ENCODE data around the gene GALR3.

GALR3 gene

DNA sequence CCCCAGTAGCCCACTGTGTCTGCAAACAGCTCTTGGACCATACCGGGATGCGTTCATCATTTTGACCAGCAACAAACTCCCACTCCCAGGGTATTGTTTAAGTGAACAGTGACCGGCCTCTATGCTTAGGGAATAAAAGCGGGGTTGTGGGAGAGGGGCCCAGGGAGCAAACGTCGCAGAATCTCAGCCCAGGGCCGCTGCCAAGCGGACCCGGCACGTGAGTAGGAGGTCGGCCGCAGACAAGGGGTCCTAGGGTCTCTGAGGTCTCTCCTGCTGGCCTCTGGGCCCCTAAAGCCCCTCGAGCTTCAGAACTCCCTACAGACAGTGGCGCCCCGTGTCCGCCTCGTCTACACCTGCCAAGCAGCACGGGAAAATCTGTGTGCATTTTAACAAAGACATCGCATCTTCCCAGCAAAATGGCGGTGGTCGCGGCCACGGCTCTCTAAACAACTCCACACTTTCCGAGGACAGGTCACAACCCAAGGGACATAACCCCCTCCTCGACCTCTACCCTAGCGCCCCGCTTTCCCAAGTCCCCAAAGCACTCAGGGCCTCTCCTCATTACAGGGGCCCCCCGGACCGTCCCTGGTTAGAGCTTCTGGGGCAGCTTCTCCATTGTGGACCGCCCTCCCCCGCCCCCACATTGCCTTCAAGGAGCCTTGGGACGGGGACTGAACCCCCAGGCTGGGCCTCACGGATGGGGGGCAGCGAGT, 19.4 kb upstream of the GALR3 start:
- no peak for DNase-seq

DNA sequence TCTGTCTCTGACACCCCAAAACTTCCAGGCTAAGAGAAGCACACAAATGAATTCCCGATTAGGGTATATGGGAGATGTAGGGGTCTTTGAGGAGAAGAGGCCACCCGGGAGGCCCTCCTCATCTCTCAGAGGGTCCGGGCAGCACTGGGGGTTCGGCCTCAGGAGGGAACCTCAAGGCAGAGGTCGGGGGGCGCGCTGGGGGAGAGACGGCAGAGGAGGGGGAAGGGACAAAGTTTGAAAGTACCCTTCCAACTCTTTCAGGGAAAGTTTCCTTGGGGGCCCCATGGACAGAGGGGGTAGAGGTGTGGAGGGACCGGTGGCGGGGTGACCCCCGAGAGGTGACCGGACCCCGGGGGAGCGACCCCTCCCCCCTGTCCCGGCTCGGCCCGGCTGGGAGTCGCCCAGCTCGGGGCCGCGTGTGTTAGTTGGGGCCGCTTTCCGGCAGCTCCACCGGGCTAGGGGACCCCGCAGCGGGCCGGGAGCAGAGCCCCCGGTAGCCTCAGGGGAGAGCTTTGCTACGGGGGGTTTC, 18.8 kb upstream of the GALR3 start:
- no peak for DNase-seq

DNA sequence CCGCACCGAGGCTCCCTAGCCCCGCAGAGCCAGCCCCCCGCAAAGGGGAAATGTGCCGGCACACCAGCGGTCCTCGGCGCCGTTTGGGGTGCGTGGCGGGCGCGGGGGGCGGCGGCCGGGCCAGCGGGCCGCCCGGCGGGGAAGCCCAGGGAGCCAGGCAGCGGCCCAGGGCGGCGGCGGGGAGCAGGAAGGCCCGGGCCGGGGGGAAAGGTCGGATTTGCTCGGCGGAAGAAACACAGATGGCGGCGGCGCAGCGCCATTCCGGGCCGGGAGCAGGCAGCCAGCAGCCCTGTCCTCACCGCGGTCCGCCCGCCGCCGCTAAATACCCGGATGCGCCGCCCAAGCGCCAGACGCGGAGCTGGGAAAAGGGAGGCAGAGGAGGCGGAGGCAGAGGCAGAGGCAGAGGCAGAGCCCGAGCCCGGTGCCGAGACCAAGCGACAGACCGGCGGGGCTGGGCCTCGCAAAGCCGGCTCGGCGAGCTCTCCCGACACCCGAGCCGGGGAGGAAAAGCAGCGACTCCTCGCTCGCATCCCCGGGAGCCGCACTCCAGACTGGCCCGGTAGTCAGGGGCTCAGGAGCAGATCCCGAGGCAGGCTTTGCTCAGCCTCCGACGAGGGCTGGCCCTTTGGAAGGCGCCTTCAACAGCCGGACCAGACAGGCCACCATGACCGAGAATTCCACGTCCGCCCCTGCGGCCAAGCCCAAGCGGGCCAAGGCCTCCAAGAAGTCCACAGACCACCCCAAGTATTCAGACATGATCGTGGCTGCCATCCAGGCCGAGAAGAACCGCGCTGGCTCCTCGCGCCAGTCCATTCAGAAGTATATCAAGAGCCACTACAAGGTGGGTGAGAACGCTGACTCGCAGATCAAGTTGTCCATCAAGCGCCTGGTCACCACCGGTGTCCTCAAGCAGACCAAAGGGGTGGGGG, 18.0 kb upstream of the GALR3 start:
- DNase-seq: peak; percentile 76

DNA sequence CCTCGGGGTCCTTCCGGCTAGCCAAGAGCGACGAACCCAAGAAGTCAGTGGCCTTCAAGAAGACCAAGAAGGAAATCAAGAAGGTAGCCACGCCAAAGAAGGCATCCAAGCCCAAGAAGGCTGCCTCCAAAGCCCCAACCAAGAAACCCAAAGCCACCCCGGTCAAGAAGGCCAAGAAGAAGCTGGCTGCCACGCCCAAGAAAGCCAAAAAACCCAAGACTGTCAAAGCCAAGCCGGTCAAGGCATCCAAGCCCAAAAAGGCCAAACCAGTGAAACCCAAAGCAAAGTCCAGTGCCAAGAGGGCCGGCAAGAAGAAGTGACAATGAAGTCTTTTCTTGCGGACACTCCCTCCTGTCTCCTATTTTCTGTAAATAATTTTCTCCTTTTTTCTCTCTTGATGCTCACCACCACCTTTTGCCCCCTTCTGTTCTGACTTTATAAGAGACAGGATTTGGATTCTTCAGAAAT, 17.3 kb upstream of the GALR3 start:
- DNase-seq: no peak

DNA sequence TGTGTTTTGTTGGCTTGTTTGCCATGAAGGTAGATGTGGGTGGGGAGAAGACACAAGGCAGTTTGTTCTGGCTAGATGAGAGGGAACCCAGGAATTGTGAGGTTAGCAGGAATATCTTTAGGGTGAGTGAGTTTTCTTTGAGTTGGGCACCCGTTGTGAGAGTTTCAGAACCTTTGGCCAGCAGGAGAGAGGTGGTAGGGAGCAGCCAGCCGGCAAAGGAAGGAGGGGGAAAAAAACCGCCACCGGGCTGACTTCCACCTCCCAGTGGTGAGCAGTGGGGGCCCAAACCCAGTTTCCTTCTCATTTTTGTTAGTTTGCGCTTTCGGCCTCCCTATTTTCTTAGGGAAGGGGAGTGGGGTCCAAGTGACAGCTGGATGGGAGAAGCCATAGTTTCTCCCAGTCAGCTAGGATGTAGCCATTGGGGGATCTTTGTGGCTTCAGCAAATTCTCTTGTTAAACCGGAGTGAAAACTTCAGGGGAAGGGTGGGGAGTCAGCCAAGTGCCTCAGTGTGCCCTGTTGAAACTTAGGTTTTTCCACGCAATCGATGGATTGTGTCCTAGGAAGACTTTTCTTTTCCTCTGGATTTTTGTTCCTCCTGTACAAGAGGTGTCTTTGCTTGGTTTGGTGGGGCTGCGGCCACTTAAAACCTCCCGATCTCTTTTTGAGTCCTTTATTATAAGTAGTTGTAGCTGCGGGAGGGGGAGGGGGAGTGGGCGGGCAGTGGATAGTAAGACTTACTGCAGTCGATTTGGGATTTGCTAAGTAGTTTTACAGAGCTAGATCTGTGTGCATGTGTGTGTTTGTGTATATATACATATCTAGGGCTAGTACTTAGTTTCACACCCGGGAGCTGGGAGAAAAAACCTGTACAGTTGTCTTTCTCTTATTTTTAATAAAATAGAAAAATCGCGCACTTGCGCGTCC, 16.5 kb upstream of the GALR3 start:
- no peak for DNase-seq

DNA sequence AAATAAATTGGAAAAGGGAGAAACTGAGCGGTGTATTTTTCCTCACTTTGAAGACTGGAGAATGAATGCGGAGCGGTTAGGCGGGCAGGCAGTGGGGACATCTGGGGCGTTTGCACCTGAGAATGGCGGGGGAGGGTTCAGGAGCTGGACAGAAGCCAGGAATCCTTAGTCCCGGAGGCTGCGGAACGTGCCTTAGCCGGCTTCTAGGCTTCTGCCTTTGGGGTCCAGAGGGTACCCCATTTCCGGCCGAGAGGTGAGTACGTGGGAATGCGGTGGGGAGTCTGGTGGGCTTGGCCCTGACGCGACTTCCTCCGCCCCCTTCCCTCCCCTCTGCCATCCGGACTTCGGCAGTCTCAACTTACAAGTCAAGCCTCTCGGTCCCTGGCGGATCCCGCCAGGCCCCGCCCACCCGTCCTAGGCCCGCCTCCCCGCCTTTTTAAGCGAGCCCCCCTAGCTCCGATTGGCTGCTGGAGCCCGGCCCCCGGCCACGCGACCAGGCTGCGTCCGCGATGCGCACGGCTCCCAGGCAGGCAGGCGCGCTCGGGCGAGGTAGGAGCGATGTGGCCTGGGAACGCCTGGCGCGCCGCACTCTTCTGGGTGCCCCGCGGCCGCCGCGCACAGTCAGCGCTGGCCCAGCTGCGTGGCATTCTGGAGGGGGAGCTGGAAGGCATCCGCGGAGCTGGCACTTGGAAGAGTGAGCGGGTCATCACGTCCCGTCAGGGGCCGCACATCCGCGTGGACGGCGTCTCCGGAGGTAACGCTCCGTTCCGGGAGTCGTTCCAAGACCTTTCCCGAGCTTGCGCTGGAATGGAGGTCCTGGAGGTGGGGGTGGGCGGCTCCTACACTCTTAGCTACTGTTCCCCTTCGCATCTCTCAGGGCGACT, 15.5 kb upstream of the GALR3 start, which contains the start of gene GCAT:
Gene GCAT (plus strand): TSS at position 525 of the 884 bp plus-strand sequence. CDS start 34 bp downstream, at position 559.
- DNase-seq: peak; percentile 96

DNA sequence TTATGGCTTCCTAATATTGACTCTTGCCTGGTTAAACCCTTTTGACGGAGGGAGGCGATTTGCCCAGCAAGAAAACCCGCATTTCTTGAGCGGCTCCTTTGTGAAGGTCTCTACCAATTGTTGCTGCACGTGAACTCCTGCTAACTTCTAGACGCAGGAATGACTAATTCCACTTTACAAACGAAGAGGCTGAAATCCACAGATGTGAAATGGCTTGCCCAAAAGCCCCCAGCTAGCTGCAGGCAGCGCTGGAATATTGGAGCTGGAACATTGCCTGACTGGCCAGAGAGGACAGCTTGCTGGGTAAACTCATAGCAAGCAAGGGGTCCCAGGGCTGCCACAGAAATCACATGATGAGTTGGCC, 14.9 kb upstream of the GALR3 start:
- no peak for DNase-seq

DNA sequence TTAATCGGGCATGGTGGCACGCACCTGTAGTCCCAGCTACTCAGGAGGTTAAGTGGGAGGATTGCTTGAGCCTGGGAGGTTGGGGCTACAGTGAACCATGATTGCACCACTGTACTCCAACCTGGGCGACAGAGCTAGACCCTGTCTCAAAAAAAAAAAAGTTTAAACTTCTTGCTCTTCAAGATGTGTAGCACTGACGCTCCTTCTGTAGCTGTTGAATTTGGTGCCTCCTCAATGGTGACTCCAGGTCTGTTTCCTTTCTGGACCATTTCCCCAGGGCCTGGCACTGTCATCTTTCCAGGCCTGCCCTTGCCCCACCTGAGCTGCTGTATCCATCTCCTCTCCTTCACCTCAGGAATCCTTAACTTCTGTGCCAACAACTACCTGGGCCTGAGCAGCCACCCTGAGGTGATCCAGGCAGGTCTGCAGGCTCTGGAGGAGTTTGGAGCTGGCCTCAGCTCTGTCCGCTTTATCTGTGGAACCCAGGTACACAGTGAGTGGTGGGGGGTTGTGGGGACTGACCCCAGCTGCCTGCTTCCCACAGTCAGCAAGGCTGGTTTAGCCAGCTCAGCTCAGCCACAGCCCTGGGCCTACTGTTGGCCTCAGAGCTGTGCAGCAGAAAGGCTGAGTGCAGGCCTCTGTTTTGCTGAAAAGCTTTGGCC, 13.4 kb upstream of the GALR3 start:
- DNase-seq: no peak

DNA sequence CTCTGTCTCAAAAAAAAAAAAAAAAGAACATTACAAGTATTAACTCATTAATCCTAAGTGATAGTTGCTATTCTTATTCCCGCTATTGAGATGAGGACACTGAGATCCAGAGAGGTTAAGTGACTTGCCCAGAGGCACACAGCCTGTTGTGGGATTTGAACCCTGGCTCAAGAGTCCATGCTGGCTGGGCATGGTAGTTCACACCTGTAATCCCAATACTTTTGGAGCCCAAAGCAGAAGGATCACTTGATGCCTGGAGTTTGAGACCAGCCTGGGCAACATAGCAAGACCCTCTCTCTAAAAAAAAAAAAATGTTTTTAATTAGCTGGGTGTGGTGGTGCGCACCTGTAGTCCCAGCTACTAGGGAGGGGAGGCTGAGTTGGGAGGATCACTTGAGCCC, 11.3 kb upstream of the GALR3 start:
- no peak for DNase-seq

DNA sequence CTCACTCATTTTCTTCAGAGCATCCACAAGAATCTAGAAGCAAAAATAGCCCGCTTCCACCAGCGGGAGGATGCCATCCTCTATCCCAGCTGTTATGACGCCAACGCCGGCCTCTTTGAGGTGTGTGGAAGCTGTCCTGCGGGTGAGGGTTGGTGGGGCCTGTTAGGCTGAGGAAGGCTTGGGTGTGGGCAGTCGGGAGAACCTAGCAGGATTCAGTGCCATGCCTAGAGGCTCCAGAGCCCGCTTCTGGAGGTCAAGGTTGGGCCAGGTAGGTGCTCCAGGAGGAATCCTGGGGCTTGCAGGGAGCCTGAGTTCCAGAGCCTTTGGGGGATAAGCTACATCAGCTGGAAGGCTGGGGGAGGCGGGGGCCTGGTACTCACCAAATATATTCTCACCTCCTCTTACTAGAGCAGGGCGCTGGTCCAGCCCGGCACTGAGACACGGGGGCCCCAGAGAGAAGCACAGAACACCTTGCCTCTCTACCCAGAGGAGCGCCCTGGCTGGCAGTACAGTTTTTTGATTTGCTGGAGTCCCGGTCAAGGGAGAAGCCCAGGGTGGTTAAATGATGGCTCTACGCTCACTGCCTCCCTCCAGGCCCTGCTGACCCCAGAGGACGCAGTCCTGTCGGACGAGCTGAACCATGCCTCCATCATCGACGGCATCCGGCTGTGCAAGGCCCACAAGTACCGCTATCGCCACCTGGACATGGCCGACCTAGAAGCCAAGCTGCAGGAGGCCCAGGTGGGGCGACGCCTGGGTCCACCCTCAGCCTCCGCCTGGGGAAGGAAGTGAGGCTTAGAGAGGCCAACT, 10.1 kb upstream of the GALR3 start:
- no peak for DNase-seq

DNA sequence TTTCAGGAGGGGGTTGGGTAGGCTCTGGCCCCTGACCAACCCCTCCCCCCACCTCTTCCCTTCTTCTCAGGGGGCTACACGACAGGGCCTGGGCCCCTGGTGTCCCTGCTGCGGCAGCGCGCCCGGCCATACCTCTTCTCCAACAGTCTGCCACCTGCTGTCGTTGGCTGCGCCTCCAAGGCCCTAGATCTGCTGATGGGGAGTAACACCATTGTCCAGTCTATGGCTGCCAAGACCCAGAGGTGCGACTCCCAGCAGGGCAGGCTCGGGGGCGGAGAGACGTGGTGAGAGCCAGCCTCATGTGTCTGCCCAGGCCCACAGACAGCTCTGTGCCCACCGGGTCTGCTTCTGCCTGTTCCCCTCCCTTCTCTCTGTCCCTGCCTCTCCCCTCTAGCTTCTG, 7.6 kb upstream of the GALR3 start:
- no peak for DNase-seq

DNA sequence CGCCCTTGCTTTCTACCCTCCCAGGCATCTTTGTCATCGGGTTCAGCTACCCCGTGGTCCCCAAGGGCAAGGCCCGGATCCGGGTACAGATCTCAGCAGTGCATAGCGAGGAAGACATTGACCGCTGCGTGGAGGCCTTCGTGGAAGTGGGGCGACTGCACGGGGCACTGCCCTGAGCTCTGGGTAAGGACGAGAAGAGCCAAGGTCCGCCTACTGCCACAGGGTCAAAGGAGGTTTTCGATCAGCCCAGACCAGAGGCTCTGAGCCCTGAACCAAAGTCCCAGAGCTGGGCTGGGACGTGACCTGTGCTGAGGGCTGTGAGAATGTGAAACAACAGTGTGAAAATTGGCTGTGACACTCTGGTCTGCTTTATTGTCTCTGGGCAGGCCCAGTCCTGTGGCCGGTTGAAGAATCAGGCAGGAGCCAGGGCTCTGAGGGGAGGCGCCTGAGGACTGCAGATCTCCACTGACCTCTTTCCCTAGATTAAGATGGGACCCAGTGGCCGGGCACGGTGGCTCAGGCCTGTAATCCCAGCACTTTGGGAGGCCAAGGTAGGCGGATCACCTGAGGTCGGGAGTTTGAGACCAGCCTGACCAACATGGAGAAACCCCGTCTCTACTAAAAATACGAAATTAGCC, 6.5 kb upstream of the GALR3 start:
- no peak for DNase-seq

DNA sequence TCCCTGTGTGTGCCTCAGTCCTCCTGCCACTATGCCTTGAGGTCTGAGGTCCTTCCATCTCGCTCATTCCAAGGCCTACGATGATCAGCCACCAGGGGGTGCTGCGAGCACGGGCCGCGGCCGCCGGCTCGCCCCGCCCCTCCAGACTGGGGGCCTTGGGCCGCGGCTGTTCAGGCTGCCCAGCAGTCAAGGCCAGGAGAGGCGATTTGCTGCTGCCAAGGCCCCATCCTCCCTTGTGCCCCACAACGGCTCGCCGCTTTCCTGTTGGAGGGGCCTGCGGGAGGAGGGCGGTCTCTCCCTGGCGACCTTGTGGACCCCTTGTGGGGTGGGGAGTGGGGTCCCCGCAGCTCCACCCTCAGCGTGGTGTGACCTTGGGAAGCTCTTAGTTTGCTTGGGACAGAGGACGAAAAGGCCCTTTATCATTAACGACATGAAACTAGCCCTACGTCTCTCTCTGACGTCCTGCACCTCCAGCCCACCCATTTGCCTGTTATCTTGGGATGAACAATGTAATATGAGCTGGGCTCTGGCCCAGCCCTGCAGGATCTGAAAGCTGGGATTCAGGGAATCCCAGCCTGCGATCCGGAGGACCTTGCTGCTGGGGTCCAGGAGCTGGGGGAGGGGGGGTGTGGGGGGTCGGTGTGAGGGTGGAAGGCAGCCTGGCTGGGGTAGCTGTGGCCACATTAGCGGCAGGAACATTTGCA, 5.3 kb upstream of the GALR3 start:
- DNase-seq: peak; percentile 86

DNA sequence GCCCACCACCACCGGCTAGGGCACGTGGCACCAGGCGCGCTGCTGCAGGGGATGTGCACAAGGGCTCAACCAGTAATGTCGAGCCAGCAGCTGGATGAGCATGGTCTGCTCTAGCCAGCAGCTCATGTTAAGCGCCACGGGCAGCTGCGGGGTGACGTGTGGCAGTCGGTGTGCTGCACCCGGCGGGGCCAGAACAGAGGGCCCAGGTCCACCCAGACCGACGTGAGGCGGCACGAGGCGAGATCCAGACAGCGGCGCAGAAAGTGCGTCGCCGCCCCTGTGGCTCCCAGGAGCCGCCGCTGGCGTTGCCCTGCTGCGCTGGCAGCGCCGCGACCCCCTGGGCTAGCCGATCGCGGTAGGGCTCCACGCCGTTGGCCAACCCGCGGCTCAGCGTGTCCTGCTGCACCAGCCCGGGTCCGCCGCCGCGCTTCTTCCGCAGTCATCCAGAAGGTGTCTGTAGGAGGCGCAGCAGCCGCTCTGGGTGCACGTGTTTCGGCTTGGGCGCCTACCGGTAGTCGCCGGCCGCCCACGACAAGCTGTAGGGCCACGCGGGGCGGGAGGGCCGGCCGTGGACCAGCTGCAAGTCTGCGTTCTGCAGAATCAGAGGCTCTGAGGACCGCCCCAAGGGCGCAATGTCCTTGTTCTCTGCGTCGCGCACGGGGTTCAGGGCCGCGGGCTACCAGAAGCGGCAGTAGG, 4.6 kb upstream of the GALR3 start:
- peak; percentile 77 for DNase-seq

DNA sequence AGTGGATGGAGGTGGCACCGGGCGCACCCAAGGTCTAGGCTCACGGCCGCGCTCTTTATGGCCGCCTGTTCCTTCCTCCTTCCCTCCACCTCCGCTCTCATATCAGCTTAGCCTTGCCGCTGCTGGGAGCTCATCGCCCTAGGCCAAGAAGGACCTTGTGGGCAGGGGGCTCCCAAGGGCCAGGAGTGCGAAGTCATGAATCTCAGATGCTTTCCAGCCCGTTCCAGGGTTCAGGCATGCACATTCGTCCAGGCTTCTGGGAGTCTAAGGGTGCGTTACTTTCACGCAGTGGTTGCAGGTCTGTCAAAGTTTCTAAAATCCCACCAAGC, 4.1 kb upstream of the GALR3 start:
- DNase-seq: no peak

DNA sequence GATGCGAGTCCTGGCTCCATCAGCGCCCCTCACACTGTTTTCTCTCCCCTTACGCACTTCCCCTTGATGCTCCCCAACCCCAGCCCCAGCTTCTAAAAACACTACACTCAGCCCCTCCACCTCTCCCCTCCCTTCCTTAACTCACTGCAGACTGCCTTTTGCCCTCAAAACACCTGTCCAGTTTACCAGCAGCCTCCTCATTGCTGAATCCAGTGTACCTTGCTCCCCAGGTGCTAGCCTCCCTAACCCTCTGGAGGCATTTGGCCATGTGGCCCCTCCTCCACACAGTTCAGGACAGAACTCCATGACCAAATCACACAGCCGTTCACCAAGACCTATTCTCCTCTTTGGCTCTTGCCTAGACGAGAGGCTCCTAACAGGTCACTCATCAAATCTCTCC, 2.8 kb upstream of the GALR3 start:
- DNase-seq: no peak

DNA sequence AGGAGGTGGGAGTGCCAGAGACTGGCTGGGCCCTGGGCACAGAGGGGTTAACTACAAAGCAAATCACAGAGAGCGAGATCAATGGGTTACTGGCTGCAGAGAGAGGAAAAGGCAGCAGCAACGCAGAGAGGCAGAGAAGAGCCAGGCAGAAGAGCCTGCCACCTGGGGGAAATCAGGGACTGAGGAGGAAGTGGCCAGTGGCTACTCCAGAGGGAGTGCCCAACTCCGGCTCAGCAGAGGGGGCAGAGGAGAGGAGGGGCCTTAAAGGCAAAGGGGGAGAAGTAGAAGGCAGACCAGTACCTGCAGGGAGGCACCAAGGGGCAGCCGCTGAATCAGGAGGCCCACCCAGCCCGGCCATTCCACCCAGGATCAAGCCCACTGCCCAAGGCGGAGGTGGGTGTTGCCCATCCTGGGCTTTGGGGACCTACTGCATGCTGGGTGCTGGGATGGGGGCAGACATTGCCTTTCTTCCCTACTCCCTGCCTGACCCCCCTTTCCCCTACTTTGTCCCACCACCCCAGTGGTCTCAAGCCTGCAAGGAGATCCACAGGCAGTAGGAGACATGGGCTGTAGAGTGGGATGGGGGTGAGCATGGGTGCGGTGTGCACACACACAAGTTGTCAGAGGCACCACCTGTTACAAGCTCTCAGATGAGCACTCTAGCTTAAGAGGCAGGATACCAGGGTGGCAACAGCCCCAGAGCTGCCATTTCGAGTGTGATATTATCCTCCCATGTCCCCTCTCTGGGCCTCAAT, 926 bp upstream of the GALR3 start:
- DNase-seq: no peak
